HK-2 (cell line): ENCODE measurements around the gene DPYD.
A peak's percentile ranks its signal among the peaks of the same experiment; 100 is the strongest.

ENCODE experiments used
- DNase-seq: peaks from one replicate; pipeline ENCODE4 v3.0.0-alpha.2; 2018; ENCODE audit not compliant: unreplicated experiment

DPYD gene

GRCh38 chr1:97619706-97620105 is 301.1 kb downstream of the DPYD start:
- no peak for DNase-seq

GRCh38 chr1:97610748-97611147 is 310.1 kb downstream of the DPYD start:
- no peak for DNase-seq

- DNase-seq, result no peak
These were observed 310.7 kb downstream of the DPYD start for GRCh38 chr1:97610102-97610501.

DNA sequence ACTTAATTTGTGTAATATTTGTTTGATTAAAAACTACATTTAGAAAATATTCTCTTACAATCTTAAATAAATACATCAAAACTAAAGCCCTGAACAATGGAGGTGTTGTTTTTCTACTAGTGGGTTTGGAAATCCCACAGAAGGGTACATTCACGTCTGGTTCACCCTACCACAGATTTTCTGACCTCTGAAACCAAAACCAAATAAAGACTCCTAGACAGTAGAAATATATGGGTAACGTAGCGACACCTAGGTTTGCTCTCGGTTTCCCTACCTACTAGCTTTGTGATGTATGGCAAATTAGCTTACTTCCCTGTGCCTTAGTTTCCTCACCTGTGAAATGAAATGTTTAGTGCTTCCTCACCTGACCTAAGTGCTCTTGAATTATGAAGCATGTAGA is 312.6 kb downstream of the DPYD start:
- DNase-seq, result no peak

DNA sequence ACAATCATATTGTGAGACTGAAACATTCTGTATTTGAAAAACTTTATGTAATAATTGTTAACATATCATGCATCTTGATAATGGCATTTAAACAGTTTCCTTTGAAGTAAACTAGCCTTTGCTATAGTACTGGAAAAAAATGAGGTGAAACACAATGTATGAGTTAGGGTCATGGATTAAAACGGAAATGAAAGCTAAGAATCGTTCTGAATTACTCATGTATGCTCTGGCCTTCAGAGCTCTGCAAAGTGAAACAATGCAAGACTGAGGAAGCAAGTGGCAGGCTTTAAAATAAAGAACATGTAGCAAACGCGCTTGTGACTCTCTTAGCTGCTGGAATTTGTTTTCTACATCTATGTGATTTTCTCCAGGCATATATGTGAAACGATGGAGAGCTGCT is 317.1 kb downstream of the DPYD start:
- no peak for DNase-seq

GRCh38 chr1:97603218-97603617 is 317.6 kb downstream of the DPYD start:
- no peak for DNase-seq

DNA sequence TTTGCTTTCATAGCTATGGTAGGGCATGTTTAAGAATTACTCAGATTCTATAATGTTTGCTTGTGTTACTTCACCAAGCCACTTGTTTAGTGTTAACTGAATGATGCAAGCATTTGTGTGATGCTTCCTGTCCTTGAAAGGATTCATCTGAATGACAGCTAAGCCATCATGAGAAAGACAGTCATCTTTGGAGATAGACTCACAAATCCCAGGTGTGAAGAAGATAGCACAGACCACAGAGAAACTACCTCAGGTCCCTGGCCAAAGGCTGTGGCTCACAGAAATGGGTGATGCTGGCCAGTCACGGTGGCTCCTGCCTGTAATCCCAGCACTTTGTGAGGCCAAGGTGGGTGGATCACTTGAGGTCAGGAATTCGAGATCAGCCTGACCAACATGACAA is 321.4 kb downstream of the DPYD start:
- no peak for DNase-seq

DNA sequence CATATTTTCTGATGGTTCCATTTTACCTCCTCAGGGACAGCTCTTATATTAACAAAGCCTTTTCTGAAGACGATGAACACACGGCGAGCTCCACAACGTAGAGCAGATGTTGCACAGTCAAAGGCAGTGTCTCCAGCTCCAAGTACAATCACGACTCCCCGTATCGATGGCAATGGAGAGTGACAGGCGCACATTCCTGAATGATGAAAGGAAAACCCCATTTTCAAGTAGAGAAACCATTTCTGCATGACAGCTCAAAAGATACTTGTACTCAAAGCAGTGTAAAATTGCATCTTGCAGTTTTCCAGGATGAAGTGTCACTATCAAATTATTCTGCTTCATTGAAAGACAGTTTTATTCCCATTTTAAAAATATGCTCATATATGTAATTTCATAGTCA is 327.6 kb downstream of the DPYD start:
- no peak for DNase-seq

DNA sequence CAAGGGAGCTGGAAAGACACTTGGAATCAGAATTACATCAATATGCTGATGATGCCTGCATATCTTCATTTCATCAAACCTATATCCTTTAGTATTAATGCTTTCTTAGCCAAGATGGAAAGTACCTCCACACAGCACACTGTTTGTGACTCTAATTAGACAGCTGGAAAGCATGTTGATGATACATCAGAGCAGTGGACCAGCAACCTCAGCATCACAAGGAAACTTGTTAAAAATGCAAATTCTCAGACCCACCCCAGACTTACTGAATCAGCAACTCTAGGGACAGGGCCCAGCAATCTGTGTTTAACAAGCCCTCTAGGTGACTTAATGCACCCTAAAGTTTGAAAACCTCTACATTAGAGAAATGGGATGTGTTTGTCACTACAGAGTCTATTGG is 332.1 kb downstream of the DPYD start:
- no peak for DNase-seq

DNA sequence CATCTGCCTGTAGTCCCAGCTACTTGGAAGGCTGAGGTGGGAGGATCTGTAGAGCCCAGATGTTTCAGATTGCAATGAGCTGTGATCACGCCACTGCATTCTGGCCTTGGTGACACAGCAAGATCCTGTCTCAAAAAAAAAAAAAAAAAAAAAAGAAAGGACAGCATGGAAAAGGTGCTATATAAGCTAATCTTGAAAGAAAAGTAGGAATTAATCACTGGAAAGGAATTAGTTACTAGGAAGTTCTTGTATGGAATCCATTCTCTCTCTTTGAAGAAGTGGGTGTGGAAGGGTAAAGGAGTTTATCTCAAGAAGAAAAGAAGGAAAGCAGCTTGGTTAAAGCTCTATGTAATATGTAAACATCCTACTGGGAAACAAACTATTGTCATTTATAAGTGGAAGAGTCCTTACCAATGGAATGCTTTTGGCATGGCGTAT is 339.2 kb downstream of the DPYD start:
- DNase-seq, result peak; percentile 16

DNA sequence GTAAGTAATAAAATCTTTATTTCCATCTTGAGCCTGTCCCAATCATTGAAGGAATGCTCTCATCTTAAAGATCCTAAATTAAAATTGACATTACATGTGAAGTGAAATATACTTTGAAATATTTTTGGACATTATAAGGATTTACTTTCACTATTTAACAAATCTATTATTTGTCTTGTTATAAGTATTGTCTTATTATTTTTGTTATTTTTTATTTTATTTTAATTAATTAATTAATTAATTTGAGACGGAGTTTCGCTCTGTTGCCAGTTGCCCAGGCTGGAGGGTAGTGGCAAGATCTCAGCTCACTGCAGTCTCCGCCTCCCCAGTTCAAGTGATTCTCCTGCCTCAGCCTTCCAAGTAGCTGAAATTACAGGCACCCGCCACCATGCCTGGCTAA is 343.2 kb downstream of the DPYD start:
- DNase-seq, result no peak

GRCh38 chr1:97573553-97573952 is 347.3 kb downstream of the DPYD start:
- DNase-seq, result no peak

GRCh38 chr1:97572561-97572960 is 348.3 kb downstream of the DPYD start:
- no peak for DNase-seq

DNA sequence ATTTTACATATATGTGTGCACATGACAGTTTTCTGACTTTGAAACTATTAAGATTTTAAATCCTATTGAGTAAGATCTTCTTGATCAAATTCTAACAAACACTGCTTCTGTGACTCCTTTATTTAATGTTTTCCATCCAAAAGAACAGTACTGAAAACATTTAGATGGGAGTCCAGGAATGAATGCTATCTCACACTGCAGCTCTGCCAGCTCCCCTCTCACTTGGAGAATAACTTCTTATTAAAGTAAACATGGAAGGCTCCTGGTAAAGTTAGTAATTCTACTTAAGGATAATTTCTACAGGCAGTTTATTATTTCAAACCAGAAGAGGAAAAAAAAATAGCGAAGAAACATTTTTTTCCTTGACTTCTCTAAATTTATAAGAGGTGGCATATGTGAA is 349.1 kb downstream of the DPYD start:
- DNase-seq, result no peak

DNA sequence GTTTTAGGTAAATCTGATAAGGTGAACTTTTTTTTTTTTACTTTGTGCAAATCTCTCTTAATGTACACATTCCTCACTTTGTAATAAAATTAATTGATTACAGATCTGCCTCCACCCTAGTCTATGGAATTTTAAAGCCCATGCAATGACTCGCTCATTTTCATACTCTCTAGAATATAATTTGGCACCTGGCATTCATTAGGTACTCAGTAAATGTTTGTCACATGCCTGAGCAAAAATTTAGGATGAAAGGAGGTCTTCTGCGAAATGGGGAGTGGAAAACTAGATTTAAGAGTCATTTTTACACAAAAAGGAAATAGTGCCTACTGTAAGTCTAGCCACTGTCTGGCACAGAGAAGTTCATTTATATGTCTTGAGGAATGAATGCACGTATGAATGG is 350.1 kb downstream of the DPYD start:
- DNase-seq, result no peak

- no peak for DNase-seq
These were observed 353.7 kb downstream of the DPYD start for GRCh38 chr1:97567000-97567749.

GRCh38 chr1:97565886-97566285 is 354.9 kb downstream of the DPYD start:
- DNase-seq, result no peak

DNA sequence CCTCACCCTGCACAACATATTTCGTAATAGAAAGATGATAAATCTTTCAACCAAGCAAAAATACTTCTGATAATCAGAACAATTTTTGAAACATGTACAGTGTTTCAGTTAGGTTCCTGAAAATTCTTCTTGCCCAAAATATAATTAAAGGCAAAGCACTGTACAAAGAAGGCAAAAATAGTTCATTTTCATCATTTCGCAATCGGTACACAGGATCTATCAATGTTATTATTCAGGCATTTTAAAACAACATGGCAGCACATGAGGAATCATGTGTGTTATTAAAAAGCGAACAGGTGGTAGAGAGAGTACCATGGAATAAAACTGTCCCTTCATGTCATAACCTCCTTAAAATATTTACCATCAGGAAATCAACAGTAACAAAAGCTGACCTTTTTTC is 356.9 kb downstream of the DPYD start:
- no peak for DNase-seq

DNA sequence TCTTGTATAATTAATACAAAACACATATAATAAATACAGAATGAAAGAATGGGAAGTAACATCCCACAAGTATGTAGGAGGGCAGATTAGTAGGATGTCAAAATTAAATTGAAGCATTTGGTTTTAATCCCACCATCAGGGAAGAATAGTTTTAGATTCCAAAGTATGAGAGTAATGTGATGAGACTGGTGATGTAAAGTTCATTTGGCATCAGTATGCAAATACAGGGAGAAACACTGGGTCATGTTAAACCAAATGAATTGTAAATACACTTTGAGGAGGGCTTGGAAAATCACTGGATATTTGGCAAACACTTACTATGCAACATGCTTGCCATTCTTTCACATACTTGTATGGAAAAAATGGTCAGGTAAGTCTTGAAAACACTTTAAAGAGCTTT is 358.8 kb downstream of the DPYD start:
- no peak for DNase-seq

- no peak for DNase-seq
These were observed 360.1 kb downstream of the DPYD start for GRCh38 chr1:97560714-97561113.

GRCh38 chr1:97553971-97554370 is 366.9 kb downstream of the DPYD start:
- DNase-seq, result no peak

DNA sequence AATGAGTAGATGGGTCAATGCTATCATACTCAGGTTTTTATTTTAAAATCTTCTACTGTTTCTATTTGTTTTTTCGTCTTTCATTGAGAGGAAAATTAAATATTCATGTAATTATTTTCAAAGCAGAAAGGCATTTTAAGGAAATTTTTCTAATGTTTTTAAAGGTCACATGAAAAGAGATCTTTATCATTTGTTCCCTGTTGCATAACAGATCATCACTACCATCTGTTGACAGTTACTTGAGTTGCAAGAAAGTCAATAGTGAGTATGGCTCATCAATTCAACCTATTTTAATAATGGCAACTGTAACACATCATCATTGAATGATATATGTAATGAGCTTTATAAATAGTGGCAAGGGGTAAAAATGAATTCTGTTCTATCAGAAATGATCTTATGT is 369.7 kb downstream of the DPYD start:
- no peak for DNase-seq

GRCh38 chr1:97545446-97545845 is 375.4 kb downstream of the DPYD start:
- no peak for DNase-seq

GRCh38 chr1:97540346-97540888 is 380.4 kb downstream of the DPYD start:
- no peak for DNase-seq
